Mesenchymal stem cell (in vitro differentiated cells and primary cell): ENCODE data around the gene TCF4.

ENCODE experiments used
- DNase-seq: peaks from one replicate; pipeline ENCODE4 v3.0.0-alpha.2; 2013
- H2AFZ ChIP-seq: one replicate; pipeline ENCODE4 v1.6.1; 2013; ENCODE audit warnings: low read depth, mild to moderate bottlenecking, control low read depth, inconsistent platforms, low read length, moderate library complexity
- H2AK5ac ChIP-seq: 2 replicates; pipeline ENCODE4 v1.6.1; 2013; ENCODE audit warnings: low read length, moderate library complexity, mild to moderate bottlenecking, inconsistent platforms; ENCODE audit not compliant: severe bottlenecking
- H2BK120ac ChIP-seq: one replicate; pipeline ENCODE4 v1.6.1; 2013; ENCODE audit warnings: low read depth, mild to moderate bottlenecking, inconsistent platforms, low read length, moderate library complexity
- H2BK12ac ChIP-seq, 2 experiments: one replicate each; pipeline ENCODE4 v1.6.1; 2013; ENCODE audit warnings: inconsistent platforms in 2 of 2, low read length in 2 of 2, mild to moderate bottlenecking in 2 of 2, moderate library complexity in 2 of 2, control low read depth in 1 of 2
- H2BK15ac ChIP-seq: one replicate; pipeline ENCODE4 v1.6.1; 2013; ENCODE audit warnings: mild to moderate bottlenecking, low read depth, inconsistent platforms; ENCODE audit not compliant: poor library complexity, severe bottlenecking
- H2BK5ac ChIP-seq: 2 replicates; pipeline ENCODE4 v1.6.1; 2013; ENCODE audit warnings: low read depth, mild to moderate bottlenecking, low read length, control low read depth, inconsistent platforms; ENCODE audit not compliant: poor library complexity, severe bottlenecking
- H3K14ac ChIP-seq, 2 experiments: one replicate each; pipeline ENCODE4 v1.6.1; 2013; ENCODE audit warnings: inconsistent platforms in 2 of 2, low read length in 2 of 2, control low read depth in 1 of 2, mild to moderate bottlenecking in 1 of 2, moderate library complexity in 1 of 2
- H3K18ac ChIP-seq, 2 experiments: one replicate each; pipeline ENCODE4 v1.6.1; 2013; ENCODE audit warnings: inconsistent platforms in 2 of 2, low read length in 2 of 2, control low read depth in 1 of 2, low read depth in 1 of 2, mild to moderate bottlenecking in 1 of 2
- H3K23ac ChIP-seq, 2 experiments: one replicate each; pipeline ENCODE4 v1.6.1; 2013; ENCODE audit warnings: inconsistent platforms in 2 of 2, low read length in 2 of 2, mild to moderate bottlenecking in 2 of 2, moderate library complexity in 2 of 2, control low read depth in 1 of 2
- H3K27ac ChIP-seq: 2 replicates; pipeline ENCODE4 v1.5.1; 2013; ENCODE audit warnings: mild to moderate bottlenecking, moderate library complexity, low read length, control low read depth, inconsistent platforms; ENCODE audit not compliant: poor library complexity, severe bottlenecking
- H3K27me3 ChIP-seq, 2 experiments: 2 replicates each; pipeline versions ENCODE4 v1.6.1 to v1.7.0; 2013; ENCODE audit warnings: low read length in 2 of 2, mild to moderate bottlenecking in 2 of 2, moderate library complexity in 2 of 2, control low read depth in 1 of 2, inconsistent platforms in 1 of 2; ENCODE audit not compliant: control insufficient read depth in 1 of 2, insufficient read depth in 1 of 2
- H3K36me3 ChIP-seq, 2 experiments: 2 replicates each; pipeline versions ENCODE4 v1.6.1 to v1.7.0; 2013; ENCODE audit warnings: low read length in 2 of 2, control low read depth in 1 of 2, inconsistent platforms in 1 of 2, low read depth in 1 of 2, mild to moderate bottlenecking in 1 of 2; ENCODE audit not compliant: insufficient read depth in 2 of 2, control insufficient read depth in 1 of 2
- H3K4ac ChIP-seq, 2 experiments: one replicate each; pipeline ENCODE4 v1.6.1; 2013; ENCODE audit warnings: inconsistent platforms in 2 of 2, low read length in 2 of 2, mild to moderate bottlenecking in 2 of 2, moderate library complexity in 2 of 2, control low read depth in 1 of 2, low read depth in 1 of 2
- H3K4me1 ChIP-seq: 2 replicates; pipeline ENCODE4 v1.6.1; 2013; ENCODE audit warnings: low read depth, low read length, control low read depth; ENCODE audit not compliant: control insufficient read depth, insufficient read depth
- H3K4me2 ChIP-seq: 2 replicates; pipeline ENCODE4 v1.6.1; 2013; ENCODE audit warnings: low read length, mild to moderate bottlenecking, inconsistent platforms; ENCODE audit not compliant: poor library complexity, severe bottlenecking
- H3K4me3 ChIP-seq, 2 experiments: 2 replicates each; pipeline versions ENCODE4 v1.5.1 to v1.7.0; 2013; ENCODE audit warnings: low read length in 2 of 2, mild to moderate bottlenecking in 2 of 2, control low read depth in 1 of 2, low read depth in 1 of 2; ENCODE audit not compliant: insufficient read depth in 1 of 2
- H3K79me1 ChIP-seq: replicated peaks from 2 replicates; pipeline ENCODE4 v1.6.1; 2013; ENCODE audit warnings: mild to moderate bottlenecking, control low read depth, low read length, inconsistent platforms; ENCODE audit not compliant: poor library complexity, severe bottlenecking
- H3K9ac ChIP-seq: 2 replicates; pipeline ENCODE4 v1.7.0; 2013; ENCODE audit warnings: mild to moderate bottlenecking, low read length, moderate library complexity
- H3K9me3 ChIP-seq: 2 replicates; pipeline ENCODE4 v1.7.0; 2013; ENCODE audit warnings: mild to moderate bottlenecking, low read length; ENCODE audit not compliant: control insufficient read depth
- H4K8ac ChIP-seq: one replicate; pipeline ENCODE4 v1.6.1; 2013; ENCODE audit warnings: inconsistent platforms, mild to moderate bottlenecking, low read length, moderate library complexity
- H4K91ac ChIP-seq: one replicate; pipeline ENCODE4 v1.6.1; 2013; ENCODE audit warnings: mild to moderate bottlenecking, low read length, inconsistent platforms
- WGBS: methylation state at CpG from one replicate; pipeline ENCODE4 v1.1.7; 2013; ENCODE audit warnings: mixed read lengths; 5-methylcytosine and 5-hydroxymethylcytosine counted together

Gene TCF4

GRCh38 chr18:55414475-55414874 is 173.5 kb downstream of the TCF4 start:
- no peaks in the 10 kb centered on the region for H3K36me3 ChIP-seq
- H2AFZ ChIP-seq, result no peak overlapping the region
- no peak overlapping the region for H2BK12ac ChIP-seq
- H3K23ac ChIP-seq, result no peak overlapping the region
- H3K9me3 ChIP-seq, result no peaks in the 10 kb centered on the region
- no peak overlapping the region for H2AK5ac ChIP-seq
- peaks cover 4% of the 10 kb centered on the region for H3K79me1 ChIP-seq
- H3K9ac ChIP-seq, result peak overlapping the region; percentile 45
- H3K18ac ChIP-seq, result no peak overlapping the region
- no peak overlapping the region for H3K27ac ChIP-seq
- H3K4me2 ChIP-seq, result no peak overlapping the region
- no peaks in the 10 kb centered on the region for H3K27me3 ChIP-seq
- no peak overlapping the region for H4K91ac ChIP-seq
- DNase-seq, result no peak
- H2BK5ac ChIP-seq, result no peak overlapping the region
- no peak overlapping the region for H4K8ac ChIP-seq
- H3K4me1 ChIP-seq, result no peaks in the 10 kb centered on the region
- H2BK15ac ChIP-seq, result no peak overlapping the region
- H3K14ac ChIP-seq, result no peak overlapping the region
- H2BK120ac ChIP-seq, result no peak overlapping the region
- no peak overlapping the region for H3K4ac ChIP-seq
- H3K4me3 ChIP-seq, result no peak overlapping the region

GRCh38 chr18:55413474-55413873 is 174.5 kb downstream of the TCF4 start:
- H3K4me3 ChIP-seq, result no peak overlapping the region
- no peaks in the 10 kb centered on the region for H3K9me3 ChIP-seq
- H2AFZ ChIP-seq, result no peak overlapping the region
- no peak for DNase-seq
- no peak overlapping the region for H3K18ac ChIP-seq
- H3K4me1 ChIP-seq, result no peaks in the 10 kb centered on the region
- no peak overlapping the region for H3K27ac ChIP-seq
- no peaks in the 10 kb centered on the region for H3K36me3 ChIP-seq
- no peak overlapping the region for H2BK12ac ChIP-seq
- H3K9ac ChIP-seq, result no peak overlapping the region
- no peak overlapping the region for H2BK5ac ChIP-seq
- H3K14ac ChIP-seq, result no peak overlapping the region
- no peak overlapping the region for H3K4ac ChIP-seq
- H4K91ac ChIP-seq, result no peak overlapping the region
- H4K8ac ChIP-seq, result no peak overlapping the region
- H3K4me2 ChIP-seq, result no peak overlapping the region
- H2AK5ac ChIP-seq, result no peak overlapping the region
- no peak overlapping the region for H3K23ac ChIP-seq
- H2BK120ac ChIP-seq, result no peak overlapping the region
- peaks cover 5% of the 10 kb centered on the region for H3K79me1 ChIP-seq
- H3K27me3 ChIP-seq, result no peaks in the 10 kb centered on the region
- no peak overlapping the region for H2BK15ac ChIP-seq
- WGBS, result 90% methylated on average over 1 of the region's 1 CpG

- Histone ChIP-seq H2AK5ac (no peak overlapping the region), H3K18ac (no peak overlapping the region), H3K36me3 (no peaks in the 10 kb centered on the region), H3K4me1 (no peaks in the 10 kb centered on the region), H3K9ac (no peak overlapping the region), H3K9me3 (no peaks in the 10 kb centered on the region), H3K27me3 (no peaks in the 10 kb centered on the region), H2BK120ac (no peak overlapping the region), H4K91ac (no peak overlapping the region), H2BK5ac (no peak overlapping the region), H2BK15ac (no peak overlapping the region), H3K14ac (no peak overlapping the region), H4K8ac (no peak overlapping the region), H3K4me3 (no peak overlapping the region), H3K4ac (no peak overlapping the region), H2BK12ac (no peak overlapping the region), H3K27ac (no peak overlapping the region), H2AFZ (no peak overlapping the region), H3K79me1 (peaks cover 11% of the 10 kb centered on the region), H3K4me2 (no peak overlapping the region), H3K23ac (no peak overlapping the region)
- no peak for DNase-seq
- 96% methylated on average over 3 of the region's 5 CpGs for WGBS
Observed at GRCh38 chr18:55407774-55408535, 180.0 kb downstream of the TCF4 start.

- no peak overlapping the region for H2BK12ac ChIP-seq
- no peak overlapping the region for H3K9ac ChIP-seq
- no peak for DNase-seq
- H4K91ac ChIP-seq, result no peak overlapping the region
- no peak overlapping the region for H2BK5ac ChIP-seq
- H2BK120ac ChIP-seq, result peak overlapping the region; percentile 19
- H3K9me3 ChIP-seq, result no peaks in the 10 kb centered on the region
- no peak overlapping the region for H3K27ac ChIP-seq
- H3K36me3 ChIP-seq, result no peaks in the 10 kb centered on the region
- 97% methylated on average over 5 of the region's 10 CpGs for WGBS
- H2AK5ac ChIP-seq, result no peak overlapping the region
- no peak overlapping the region for H3K18ac ChIP-seq
- H3K23ac ChIP-seq, result no peak overlapping the region
- H3K27me3 ChIP-seq, result no peaks in the 10 kb centered on the region
- H3K14ac ChIP-seq, result no peak overlapping the region
- H3K4ac ChIP-seq, result no peak overlapping the region
- H2BK15ac ChIP-seq, result no peak overlapping the region
- no peak overlapping the region for H3K4me3 ChIP-seq
- no peak overlapping the region for H2AFZ ChIP-seq
- no peak overlapping the region for H4K8ac ChIP-seq
- no peaks in the 10 kb centered on the region for H3K4me1 ChIP-seq
- H3K4me2 ChIP-seq, result no peak overlapping the region
- peaks cover 9% of the 10 kb centered on the region for H3K79me1 ChIP-seq
Observed at GRCh38 chr18:55407191-55407590, 180.8 kb downstream of the TCF4 start.
